Activated naive CD8-positive, alpha-beta T cell treated with anti-CD3 and anti-CD28 coated beads, Interleukin-2, amount 10 ng/mL, durations not matched to agents 7 days and 5 days (primary cell): Measurements from ENCODE around the gene SH2D7. TPM values are rescaled to one million over a fixed set of nuclear protein-coding genes. Genes with fewer than 3 reads are reported as not detected.

Source experiments
- ATAC-seq: fragments of 150-1000 bp; cut with Tn5 transposase; one replicate; pipeline ENCODE4 v1.10.0; 2021; ENCODE audit warnings: low read depth, moderate library complexity
- POLR2A ChIA-PET: fragments of 350-600 bp; sonication (Branson Sonifier 250); formaldehyde crosslinking; loops from one replicate; lab custom pipeline; 2021; ENCODE audit warnings: antibody characterized with exemption; lab: Charles Lee
- DNase-seq: peaks from one replicate; pipeline ENCODE4 v3.0.0; 2021
- H3K27ac Mint-ChIP-seq: one replicate; pipeline ENCODE4 v1.8.0; 2022; ENCODE audit warnings: mild to moderate bottlenecking, mixed read lengths
- H3K27me3 Mint-ChIP-seq: one replicate; pipeline ENCODE4 v1.8.0; 2022; ENCODE audit warnings: mild to moderate bottlenecking, moderate library complexity, mixed read lengths
- H3K36me3 Mint-ChIP-seq: one replicate; pipeline ENCODE4 v1.8.0; 2021; ENCODE audit warnings: mild to moderate bottlenecking, mixed read lengths
- H3K4me1 Mint-ChIP-seq: one replicate; pipeline ENCODE4 v1.8.0; 2021; ENCODE audit warnings: mixed read lengths
- H3K4me3 Mint-ChIP-seq: one replicate; pipeline ENCODE4 v1.8.0; 2022; ENCODE audit warnings: mild to moderate bottlenecking, moderate library complexity, mixed read lengths
- H3K9me3 Mint-ChIP-seq: one replicate; pipeline ENCODE4 v1.8.0; 2021; ENCODE audit warnings: mixed read lengths
- total RNA-seq, 2 experiments: library from RNA; stranded (reverse); gene quantifications; one replicate each; pipeline ENCODE4 v1.2.3, GENCODE V29; 2021

The SH2D7 gene
- total RNA-seq, 2 experiments from 2014 or later = 0.11 TPM; not detected in 1

DNA sequence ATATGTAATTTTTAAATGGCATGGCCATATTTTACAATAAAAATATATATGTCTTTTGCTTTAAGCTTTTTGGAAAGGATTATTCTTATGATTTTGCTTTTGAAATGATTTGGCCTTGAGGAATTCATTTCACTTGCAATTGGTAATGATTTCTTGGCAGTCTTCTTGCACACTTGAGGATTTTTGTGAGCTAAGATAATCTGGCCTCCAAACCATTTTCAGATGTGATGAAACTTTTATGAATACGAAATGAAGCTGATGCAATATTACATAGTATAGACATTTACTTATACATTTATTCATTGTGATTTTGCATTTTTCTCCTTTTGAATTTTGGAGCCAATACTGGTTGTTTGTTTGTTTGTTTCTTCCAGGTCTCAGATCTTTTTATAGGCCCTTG lies 6.4 kb upstream of the SH2D7 start:
- POLR2A ChIA-PET = interaction anchor here (1.4 kb wide), 1 partner anchor 13 kb away, joined by 6 read pairs; no protein-coding TSS in a partner anchor
- Mint-ChIP-seq H3K4me3 (no peak overlapping the region), H3K4me1 (peaks cover 35% of the 10 kb centered on the region), H3K27ac (no peak overlapping the region), H3K36me3 (peaks cover 4% of the 10 kb centered on the region), H3K27me3 (no peaks in the 10 kb centered on the region), H3K9me3 (peaks cover 3% of the 10 kb centered on the region)
- ATAC-seq (no peak), DNase-seq (no peak)

DNA sequence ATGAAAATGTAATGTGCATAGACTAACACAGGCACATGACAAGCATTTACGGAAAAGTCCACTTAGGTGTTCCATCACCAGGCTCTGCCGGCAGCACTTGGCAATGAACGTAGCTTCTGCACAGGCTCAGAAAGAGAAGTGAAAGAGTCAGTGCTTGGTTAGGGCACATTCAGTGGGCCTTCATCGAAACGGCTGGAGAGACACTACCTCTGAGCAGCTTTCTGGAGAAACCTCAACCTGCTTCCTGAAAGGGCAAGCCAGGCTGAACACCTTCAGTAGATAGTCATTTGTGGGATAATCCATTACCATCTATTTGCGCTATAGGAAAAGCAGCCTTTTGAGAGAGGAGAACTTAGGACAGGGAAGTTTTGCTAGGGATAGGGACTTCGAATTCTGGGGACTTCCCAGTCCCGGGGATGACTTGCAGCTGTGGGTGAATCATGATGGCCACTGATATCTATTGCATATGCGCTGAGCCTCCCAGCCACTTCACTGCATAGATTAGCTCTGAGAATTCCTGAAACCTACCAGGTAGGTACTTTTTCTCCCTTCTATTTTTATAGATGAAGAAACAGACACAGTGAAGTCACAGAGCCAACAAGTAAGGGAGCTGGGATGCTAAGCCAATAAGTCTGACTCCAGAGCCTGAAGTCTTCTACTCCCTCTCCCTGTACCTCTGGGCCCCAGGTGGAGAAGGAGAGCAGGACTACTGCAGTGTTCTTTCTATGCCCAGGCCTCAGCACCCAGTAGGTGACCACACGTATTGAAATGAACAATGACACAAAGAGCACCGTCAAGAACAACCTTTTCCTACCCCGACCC lies 4.2 kb upstream of the SH2D7 start:
- Mint-ChIP-seq H3K36me3 (peaks cover 9% of the 10 kb centered on the region), H3K4me1 (peaks cover 48% of the 10 kb centered on the region), H3K4me3 (no peak overlapping the region), H3K27me3 (no peaks in the 10 kb centered on the region), H3K27ac (no peak overlapping the region), H3K9me3 (peaks cover 4% of the 10 kb centered on the region)
- POLR2A ChIA-PET = interaction anchor here (1.3 to 1.4 kb wide), 2 partner anchors 9 to 17 kb away, joined by 3 to 4 read pairs; no protein-coding TSS in a partner anchor
- DNase-seq = peak; percentile 6
- no peak for ATAC-seq

DNA sequence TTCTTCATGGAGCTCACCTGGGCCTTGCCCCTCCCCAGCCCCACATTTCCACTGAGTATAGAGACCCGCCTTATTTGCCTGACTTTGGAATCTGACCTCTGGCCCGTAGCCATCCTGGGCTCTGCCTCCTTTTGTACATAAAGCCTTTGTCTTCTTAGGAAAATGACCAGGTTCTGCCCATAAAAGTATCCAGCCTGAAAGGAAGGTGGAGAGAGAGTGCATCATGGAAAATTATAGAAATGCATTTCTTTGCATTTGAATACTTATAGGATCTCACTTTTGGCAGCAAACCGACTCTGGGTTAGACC lies 3.6 kb upstream of the SH2D7 start:
- Mint-ChIP-seq H3K36me3 (peaks cover 9% of the 10 kb centered on the region), H3K4me3 (no peak overlapping the region), H3K27me3 (no peaks in the 10 kb centered on the region), H3K27ac (no peak overlapping the region), H3K9me3 (peaks cover 4% of the 10 kb centered on the region), H3K4me1 (peaks cover 48% of the 10 kb centered on the region)
- ATAC-seq (no peak), DNase-seq (no peak)
- POLR2A ChIA-PET = interaction anchor here (1.3 to 1.4 kb wide), 2 partner anchors 9 to 17 kb away, joined by 3 to 4 read pairs; no protein-coding TSS in a partner anchor

DNA sequence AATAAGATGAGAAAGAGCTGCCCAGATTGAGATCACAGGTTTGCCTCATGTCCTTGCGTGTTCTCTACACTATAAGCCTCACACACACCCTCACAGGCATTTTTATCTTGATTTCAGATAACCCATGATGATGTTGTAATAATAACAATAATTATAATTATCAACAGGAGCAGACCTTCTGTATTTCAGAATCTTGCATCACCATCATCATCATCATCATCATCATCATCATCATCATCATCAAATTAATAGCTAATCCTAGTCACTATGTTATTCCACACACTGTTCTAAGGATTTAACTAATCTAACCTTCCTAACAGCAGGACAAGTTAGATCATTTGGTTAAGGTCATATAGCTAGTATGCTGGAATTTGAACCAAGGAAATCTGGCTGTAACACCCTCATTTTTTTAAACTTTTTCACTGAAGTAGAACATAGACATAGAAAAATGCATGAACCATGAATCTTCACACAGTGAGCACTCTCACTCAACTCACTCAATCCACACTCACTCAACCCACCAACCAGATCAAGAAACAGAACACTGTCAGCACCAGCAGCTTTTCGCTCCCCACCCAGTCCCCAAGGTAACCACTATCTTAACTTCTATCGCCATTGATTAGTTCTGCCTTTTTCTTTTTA lies 1.8 kb upstream of the SH2D7 start:
- Mint-ChIP-seq H3K36me3 (peaks cover 9% of the 10 kb centered on the region), H3K27me3 (no peaks in the 10 kb centered on the region), H3K4me3 (no peak overlapping the region), H3K4me1 (peaks cover 47% of the 10 kb centered on the region), H3K27ac (no peak overlapping the region), H3K9me3 (peaks cover 4% of the 10 kb centered on the region)
- POLR2A ChIA-PET = interaction anchor here (0.6 to 4.3 kb wide), 3 partner anchors 10 to 14 kb away, joined by 3 to 31 read pairs (median 6); no protein-coding TSS in a partner anchor
- ATAC-seq (no peak), DNase-seq (no peak)

DNA sequence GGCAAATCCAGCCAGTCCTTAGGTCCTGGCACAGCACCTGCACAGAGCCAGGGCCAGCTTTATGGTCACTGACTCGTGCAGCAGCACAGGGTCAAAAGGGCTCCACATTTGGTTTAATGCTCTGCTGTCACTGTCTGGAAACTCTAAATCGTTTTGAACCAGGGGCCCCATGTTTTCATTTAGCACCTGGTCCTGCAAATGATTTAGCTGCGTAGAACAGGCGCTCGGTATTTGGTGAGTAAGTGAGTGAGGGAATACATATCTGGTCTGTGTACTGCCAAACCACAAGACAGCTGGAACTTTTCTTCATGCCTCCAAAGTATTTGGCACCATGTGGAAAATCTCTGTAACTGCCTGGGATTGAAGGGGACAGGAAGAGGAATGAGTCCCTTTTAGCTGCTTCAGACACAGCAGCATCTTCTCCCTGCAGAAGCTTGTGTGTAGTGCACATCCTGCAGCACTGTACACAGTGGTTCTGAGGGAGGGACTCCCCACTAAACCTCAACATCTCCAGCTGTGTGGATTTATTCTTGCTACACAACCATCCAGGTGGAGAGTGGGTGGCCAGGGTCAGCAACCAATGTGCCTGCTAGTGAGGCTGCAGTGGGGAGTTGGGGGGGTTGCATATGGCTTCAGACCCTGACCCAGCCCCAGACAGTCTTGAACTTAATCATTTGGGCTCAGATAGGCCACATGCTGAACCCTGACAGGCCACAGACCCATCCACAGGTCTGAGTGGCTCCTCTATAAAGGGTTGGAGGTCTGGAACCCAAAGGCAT lies 1.1 kb downstream of the SH2D7 start:
- Mint-ChIP-seq H3K4me3 (peak overlapping the region; percentile 47), H3K9me3 (peaks cover 4% of the 10 kb centered on the region), H3K36me3 (peaks cover 9% of the 10 kb centered on the region), H3K27ac (peak overlapping the region; percentile 46), H3K27me3 (no peaks in the 10 kb centered on the region), H3K4me1 (peaks cover 41% of the 10 kb centered on the region)
- POLR2A ChIA-PET = interaction anchor here (0.6 to 4.3 kb wide), 4 partner anchors 9 to 23 kb away, joined by 3 to 31 read pairs (median 7); no protein-coding TSS in a partner anchor
- DNase-seq (no peak), ATAC-seq (peak; percentile 74)

DNA sequence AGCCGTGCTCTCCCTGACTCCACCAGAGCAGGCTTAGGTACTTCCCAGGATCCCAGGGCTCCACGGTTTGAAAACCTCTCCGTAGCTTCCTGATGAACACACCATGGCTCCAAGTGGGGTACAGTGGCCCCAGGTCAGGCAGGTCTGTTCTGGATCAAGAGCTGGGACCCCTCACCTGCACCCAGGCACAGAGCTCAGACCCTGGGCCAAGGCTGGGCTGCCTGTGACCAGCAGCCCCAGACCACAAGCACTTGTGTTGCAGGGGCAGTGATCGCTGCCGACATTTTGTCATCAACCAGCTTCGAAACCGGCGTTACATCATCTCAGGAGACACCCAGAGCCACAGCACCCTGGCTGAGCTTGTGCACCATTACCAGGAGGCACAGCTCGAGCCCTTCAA lies 5.3 kb downstream of the SH2D7 start:
- H3K4me1 Mint-ChIP-seq = peaks cover 41% of the 10 kb centered on the region

DNA sequence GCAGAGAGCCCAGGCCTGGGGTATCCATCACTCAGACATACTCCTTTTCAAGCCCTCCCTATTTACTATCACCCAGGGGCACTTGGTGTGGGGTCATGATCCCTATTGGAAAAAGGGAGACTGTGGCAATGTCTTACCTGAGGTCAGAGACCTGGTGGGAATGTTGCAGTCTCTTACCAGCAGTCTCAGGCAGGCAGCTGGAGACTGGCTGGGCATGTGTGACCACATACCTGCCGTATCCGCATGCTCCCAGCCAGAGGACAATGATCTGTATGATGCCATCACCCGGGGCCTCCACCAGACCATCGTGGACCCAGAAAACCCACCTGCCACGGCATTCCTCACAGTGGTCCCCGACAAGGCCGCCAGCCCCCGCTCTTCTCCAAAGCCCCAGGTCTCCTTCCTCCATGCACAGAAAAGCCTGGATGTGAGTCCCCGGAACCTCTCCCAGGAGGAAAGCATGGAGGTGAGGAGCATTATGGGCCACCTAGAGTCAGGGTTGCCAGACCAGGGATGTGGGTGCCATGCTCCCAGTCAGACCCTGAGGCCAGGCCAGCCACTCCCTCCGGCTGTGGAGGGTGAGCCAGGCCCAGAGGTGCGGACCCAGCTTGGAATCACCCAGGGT lies 5.9 kb downstream of the SH2D7 start:
- DNase-seq (no peak), ATAC-seq (no peak)
- peaks cover 40% of the 10 kb centered on the region for H3K4me1 Mint-ChIP-seq
- POLR2A ChIA-PET = interaction anchor here (1.2 to 1.5 kb wide), 2 partner anchors 12 to 21 kb away, joined by 3 to 6 read pairs; partner anchors contain the start of gene TBC1D2B
- H3K27ac Mint-ChIP-seq = no peak overlapping the region
- H3K27me3 Mint-ChIP-seq = no peaks in the 10 kb centered on the region
- H3K36me3 Mint-ChIP-seq = peaks cover 1% of the 10 kb centered on the region
- H3K4me3 Mint-ChIP-seq = no peak overlapping the region
- no peaks in the 10 kb centered on the region for H3K9me3 Mint-ChIP-seq

More for the DNA sequence above, 5.3 kb downstream of the SH2D7 start:
- Mint-ChIP-seq H3K4me3 (no peak overlapping the region), H3K9me3 (no peaks in the 10 kb centered on the region), H3K36me3 (peaks cover 1% of the 10 kb centered on the region), H3K27me3 (no peaks in the 10 kb centered on the region), H3K27ac (no peak overlapping the region)
- ATAC-seq = no peak
- POLR2A ChIA-PET = interaction anchor here (1.5 kb wide), 1 partner anchor 12 kb away, joined by 6 read pairs; no protein-coding TSS in a partner anchor
- DNase-seq = no peak

DNA sequence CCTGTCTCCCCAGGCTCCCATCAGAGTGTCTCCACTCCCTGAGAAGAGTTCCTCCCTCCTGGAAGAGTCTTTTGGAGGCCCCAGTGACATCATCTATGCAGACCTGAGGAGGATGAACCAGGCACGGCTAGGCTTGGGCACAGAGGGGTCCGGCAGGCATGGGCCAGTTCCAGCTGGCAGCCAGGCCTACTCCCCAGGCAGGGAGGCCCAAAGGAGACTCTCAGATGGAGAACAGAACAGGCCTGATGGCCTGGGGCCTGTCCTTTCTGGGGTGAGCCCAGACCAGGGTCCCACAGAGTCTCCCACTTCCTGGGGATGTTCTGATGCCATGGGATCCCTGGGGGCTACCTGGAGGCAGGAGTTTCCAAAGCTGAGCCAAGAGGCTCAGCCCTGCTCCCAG lies 8.5 kb downstream of the SH2D7 start:
- H3K27ac Mint-ChIP-seq = peak overlapping the region; percentile 70
- no peak overlapping the region for H3K4me3 Mint-ChIP-seq
- H3K36me3 Mint-ChIP-seq = peaks cover 1% of the 10 kb centered on the region
- no peaks in the 10 kb centered on the region for H3K27me3 Mint-ChIP-seq
- peaks cover 51% of the 10 kb centered on the region for H3K4me1 Mint-ChIP-seq
- H3K9me3 Mint-ChIP-seq = no peaks in the 10 kb centered on the region
- POLR2A ChIA-PET = interaction anchor here (1.5 kb wide), 1 partner anchor 9 kb away, joined by 6 read pairs; the partner anchor contains the start of gene SH2D7
- ATAC-seq (no peak), DNase-seq (no peak)

DNA sequence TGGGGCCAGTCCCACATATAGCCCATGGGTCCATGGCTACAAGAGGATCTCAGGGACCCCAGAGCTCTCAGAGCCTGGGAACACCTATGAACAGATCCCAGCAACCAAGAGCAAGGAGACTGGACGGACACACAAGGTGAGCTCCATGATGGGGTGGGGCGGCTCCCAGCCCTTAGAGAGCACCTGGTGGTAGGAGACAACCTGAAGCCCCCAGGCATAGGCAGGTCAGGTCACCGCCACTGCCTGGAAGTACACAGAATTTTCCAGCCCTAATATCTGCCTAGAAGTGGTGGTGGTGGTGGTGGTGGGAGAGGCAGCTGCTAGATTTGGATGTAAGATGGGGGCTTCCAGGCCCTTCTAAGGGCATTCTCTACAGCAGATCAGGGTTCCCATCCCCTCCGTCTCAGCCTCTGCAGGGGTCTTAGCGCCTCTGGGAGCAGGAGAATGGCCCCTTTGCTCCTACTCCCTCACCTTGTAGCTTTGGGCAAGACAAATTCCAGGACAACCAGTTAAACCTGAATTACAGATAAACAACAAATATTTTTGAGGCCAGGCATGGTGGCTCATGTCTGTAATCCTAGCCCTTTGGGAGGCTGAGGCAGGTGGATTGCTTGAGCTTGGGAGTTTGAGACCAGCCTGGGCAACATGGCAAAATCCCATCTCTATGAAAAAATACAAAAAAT lies 9.2 kb downstream of the SH2D7 start:
- no peak for DNase-seq
- Mint-ChIP-seq H3K9me3 (no peaks in the 10 kb centered on the region), H3K4me1 (peaks cover 58% of the 10 kb centered on the region), H3K4me3 (no peak overlapping the region), H3K27me3 (no peaks in the 10 kb centered on the region), H3K27ac (peak overlapping the region; percentile 70), H3K36me3 (peaks cover 1% of the 10 kb centered on the region)
- POLR2A ChIA-PET = interaction anchor here (1.1 to 1.5 kb wide), 3 partner anchors 10 to 55 kb away, joined by 3 to 6 read pairs (median 3); partner anchors contain the start of gene SH2D7
- no peak for ATAC-seq

DNA sequence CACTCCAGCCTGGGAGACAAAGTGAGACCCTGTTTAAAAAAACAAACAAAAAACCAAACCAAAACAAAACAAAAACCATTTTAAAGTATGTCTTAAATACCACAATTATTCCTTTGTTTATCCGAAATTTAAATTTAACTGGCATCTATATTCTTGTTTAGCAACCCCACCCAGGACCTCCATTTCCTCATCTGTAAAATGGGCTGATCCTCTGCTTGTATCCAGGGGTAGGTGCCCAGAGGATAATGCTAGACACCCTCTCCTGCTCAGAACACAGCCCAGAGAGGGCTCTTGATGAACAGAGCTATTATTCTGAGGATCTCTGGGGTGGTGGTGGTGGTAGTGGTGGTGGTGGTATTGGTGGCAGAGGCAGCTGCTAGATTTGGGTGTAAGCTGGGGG lies 9.8 kb downstream of the SH2D7 start:
- H3K4me1 Mint-ChIP-seq = peaks cover 60% of the 10 kb centered on the region
- peak overlapping the region; percentile 82 for H3K4me3 Mint-ChIP-seq
- H3K9me3 Mint-ChIP-seq = no peaks in the 10 kb centered on the region
- H3K27ac Mint-ChIP-seq = peak overlapping the region; percentile 95
- ATAC-seq (no peak), DNase-seq (no peak)
- peaks cover 1% of the 10 kb centered on the region for H3K36me3 Mint-ChIP-seq
- POLR2A ChIA-PET = interaction anchor here (1.1 to 3.8 kb wide), 4 partner anchors 9 to 56 kb away, joined by 3 to 31 read pairs (median 4); partner anchors contain the start of gene SH2D7
- H3K27me3 Mint-ChIP-seq = no peaks in the 10 kb centered on the region

DNA sequence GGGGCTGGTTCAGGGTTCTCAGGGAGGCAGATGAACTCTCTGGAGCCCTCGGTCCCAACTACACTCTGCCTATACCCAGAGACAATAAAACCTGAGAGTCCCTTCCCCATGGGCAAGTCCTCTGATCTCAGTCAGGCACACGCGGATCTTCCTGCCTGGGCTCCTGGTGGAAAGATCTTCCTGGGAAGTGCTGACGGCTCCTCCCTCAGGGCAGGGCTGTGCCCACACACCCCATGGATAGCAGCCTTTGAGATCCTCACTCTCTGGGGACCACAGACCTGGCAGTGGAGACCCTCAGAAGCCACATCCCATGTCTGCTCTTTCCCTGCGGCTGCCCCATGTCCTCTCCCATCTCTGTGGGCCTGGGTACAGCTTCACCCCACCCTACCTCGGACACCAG lies 10.4 kb downstream of the SH2D7 start:
- peak overlapping the region; percentile 82 for H3K4me3 Mint-ChIP-seq
- no peaks in the 10 kb centered on the region for H3K9me3 Mint-ChIP-seq
- POLR2A ChIA-PET = interaction anchor here (1.2 to 3.8 kb wide), 8 partner anchors 10 to 68 kb away, joined by 3 to 33 read pairs (median 12); partner anchors contain the start of genes SH2D7 and TBC1D2B
- ATAC-seq (no peak), DNase-seq (no peak)
- H3K36me3 Mint-ChIP-seq = peaks cover 1% of the 10 kb centered on the region
- H3K4me1 Mint-ChIP-seq = peaks cover 63% of the 10 kb centered on the region
- peak overlapping the region; percentile 95 for H3K27ac Mint-ChIP-seq
- no peaks in the 10 kb centered on the region for H3K27me3 Mint-ChIP-seq
